ENCODE data around the gene COG7.

DNA sequence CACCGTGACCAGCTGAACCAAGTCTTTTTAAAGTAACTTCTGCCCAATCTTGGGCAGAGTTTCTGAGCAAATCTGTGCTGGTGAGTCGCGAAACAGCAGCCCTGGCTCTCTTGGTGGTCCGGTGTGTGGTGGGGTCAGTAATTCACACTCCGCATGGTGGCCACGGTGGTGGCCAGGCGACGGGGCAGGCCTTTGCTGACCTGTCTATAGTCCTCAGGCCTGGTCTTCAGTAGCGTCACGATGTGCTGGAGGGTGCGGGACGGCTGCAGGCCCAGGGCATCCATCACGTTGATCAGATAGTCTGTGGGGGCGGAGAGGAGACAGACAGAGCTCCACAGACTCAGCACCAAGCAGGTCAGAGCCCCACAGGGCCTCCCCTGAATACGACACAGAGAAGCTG is 64.2 kb downstream of the COG7 start:
- TF ChIP-seq ZNF114 (tag by site-specific recombination; IDR thresholded peaks at IDR 0.05) (no peak), ZNF350 (tag by site-specific recombination; IDR thresholded peaks at IDR 0.05) (no peak), MZF1 (tag by site-specific recombination; IDR thresholded peaks at IDR 0.05; ENCODE audit: borderline replicate concordance) (no peak), ZNF362 (tag by site-specific recombination; IDR thresholded peaks at IDR 0.05) (no peak), ZNF701 (tag by site-specific recombination; IDR thresholded peaks at IDR 0.05) (no peak), GFI1B (tag by site-specific recombination; IDR thresholded peaks at IDR 0.05) (no peak), ZNF211 (tag by site-specific recombination; IDR thresholded peaks at IDR 0.05; ENCODE audit: low read depth) (no peak), ZNF274 (IDR thresholded peaks at IDR 0.05; ENCODE audit: low read length) (no peak), ZNF274 (tag by site-specific recombination; IDR thresholded peaks at IDR 0.05; ENCODE audit: borderline replicate concordance) (no peak)
- TF ChIP-seq, protein P1, sequence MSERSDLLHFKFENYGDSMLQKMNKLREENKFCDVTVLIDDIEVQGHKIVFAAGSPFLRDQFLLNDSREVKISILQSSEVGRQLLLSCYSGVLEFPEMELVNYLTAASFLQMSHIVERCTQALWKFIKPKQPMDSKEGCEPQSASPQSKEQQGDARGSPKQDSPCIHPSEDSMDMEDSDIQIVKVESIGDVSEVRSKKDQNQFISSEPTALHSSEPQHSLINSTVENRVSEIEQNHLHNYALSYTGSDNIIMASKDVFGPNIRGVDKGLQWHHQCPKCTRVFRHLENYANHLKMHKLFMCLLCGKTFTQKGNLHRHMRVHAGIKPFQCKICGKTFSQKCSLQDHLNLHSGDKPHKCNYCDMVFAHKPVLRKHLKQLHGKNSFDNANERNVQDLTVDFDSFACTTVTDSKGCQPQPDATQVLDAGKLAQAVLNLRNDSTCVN (tag by site-specific recombination; optimal IDR thresholded peaks at IDR 0.05), result no peak
- TF ChIP-seq, protein P2, sequence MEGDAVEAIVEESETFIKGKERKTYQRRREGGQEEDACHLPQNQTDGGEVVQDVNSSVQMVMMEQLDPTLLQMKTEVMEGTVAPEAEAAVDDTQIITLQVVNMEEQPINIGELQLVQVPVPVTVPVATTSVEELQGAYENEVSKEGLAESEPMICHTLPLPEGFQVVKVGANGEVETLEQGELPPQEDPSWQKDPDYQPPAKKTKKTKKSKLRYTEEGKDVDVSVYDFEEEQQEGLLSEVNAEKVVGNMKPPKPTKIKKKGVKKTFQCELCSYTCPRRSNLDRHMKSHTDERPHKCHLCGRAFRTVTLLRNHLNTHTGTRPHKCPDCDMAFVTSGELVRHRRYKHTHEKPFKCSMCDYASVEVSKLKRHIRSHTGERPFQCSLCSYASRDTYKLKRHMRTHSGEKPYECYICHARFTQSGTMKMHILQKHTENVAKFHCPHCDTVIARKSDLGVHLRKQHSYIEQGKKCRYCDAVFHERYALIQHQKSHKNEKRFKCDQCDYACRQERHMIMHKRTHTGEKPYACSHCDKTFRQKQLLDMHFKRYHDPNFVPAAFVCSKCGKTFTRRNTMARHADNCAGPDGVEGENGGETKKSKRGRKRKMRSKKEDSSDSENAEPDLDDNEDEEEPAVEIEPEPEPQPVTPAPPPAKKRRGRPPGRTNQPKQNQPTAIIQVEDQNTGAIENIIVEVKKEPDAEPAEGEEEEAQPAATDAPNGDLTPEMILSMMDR (tag by site-specific recombination; IDR thresholded peaks at IDR 0.05), result no peak
- TF ChIP-seq, protein P3, sequence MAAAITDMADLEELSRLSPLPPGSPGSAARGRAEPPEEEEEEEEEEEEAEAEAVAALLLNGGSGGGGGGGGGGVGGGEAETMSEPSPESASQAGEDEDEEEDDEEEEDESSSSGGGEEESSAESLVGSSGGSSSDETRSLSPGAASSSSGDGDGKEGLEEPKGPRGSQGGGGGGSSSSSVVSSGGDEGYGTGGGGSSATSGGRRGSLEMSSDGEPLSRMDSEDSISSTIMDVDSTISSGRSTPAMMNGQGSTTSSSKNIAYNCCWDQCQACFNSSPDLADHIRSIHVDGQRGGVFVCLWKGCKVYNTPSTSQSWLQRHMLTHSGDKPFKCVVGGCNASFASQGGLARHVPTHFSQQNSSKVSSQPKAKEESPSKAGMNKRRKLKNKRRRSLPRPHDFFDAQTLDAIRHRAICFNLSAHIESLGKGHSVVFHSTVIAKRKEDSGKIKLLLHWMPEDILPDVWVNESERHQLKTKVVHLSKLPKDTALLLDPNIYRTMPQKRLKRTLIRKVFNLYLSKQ (tag by site-specific recombination; IDR thresholded peaks at IDR 0.05; ENCODE audit: borderline replicate concordance), result no peak
- TF ChIP-seq, protein P4, sequence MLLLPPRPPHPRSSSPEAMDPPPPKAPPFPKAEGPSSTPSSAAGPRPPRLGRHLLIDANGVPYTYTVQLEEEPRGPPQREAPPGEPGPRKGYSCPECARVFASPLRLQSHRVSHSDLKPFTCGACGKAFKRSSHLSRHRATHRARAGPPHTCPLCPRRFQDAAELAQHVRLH (tag by site-specific recombination; IDR thresholded peaks at IDR 0.05), result no peak
